KMS-11 (cell line): Measurements from ENCODE around the gene SPEG.

Experiments used
- H2AFZ ChIP-seq: fragments of 200-600 bp; sonication (generic); 2 replicates; pipeline ENCODE4 v1.6.1; 2016; ENCODE audit warnings: antibody characterized with exemption, mixed run types, low read depth
- H3K27ac ChIP-seq: fragments of 200-600 bp; sonication (generic); 2 replicates; pipeline ENCODE4 v1.6.1; 2016; ENCODE audit warnings: mild to moderate bottlenecking, mixed run types
- H3K27me3 ChIP-seq: fragments of 200-600 bp; sonication (generic); 2 replicates; pipeline ENCODE4 v1.6.1; 2017; ENCODE audit warnings: mild to moderate bottlenecking, low read depth, mixed run types, moderate library complexity; ENCODE audit not compliant: insufficient read depth
- H3K36me3 ChIP-seq: fragments of 200-600 bp; sonication (generic); 2 replicates; pipeline ENCODE4 v1.6.1; 2017; ENCODE audit warnings: mild to moderate bottlenecking, mixed run types; ENCODE audit not compliant: insufficient read depth
- H3K4me1 ChIP-seq: fragments of 200-600 bp; sonication (generic); 2 replicates; pipeline ENCODE4 v1.6.1; 2016; ENCODE audit warnings: mild to moderate bottlenecking, low read depth, mixed run types; ENCODE audit not compliant: poor library complexity, severe bottlenecking
- H3K4me2 ChIP-seq: fragments of 200-600 bp; sonication (generic); 2 replicates; pipeline ENCODE4 v1.7.0; 2016; ENCODE audit warnings: mild to moderate bottlenecking, mixed run types
- H3K4me3 ChIP-seq: fragments of 200-600 bp; sonication (generic); IDR thresholded peaks from 2 replicates; pipeline ENCODE4 v1.6.1; 2017; ENCODE audit warnings: low read depth, low read length, mixed read lengths; ENCODE audit not compliant: insufficient read depth
- H3K79me2 ChIP-seq: fragments of 200-600 bp; sonication (generic); 2 replicates; pipeline ENCODE4 v1.6.1; 2016; ENCODE audit warnings: low read depth, mixed run types; ENCODE audit not compliant: insufficient read depth
- H3K9ac ChIP-seq: fragments of 200-600 bp; sonication (generic); 2 replicates; pipeline ENCODE4 v1.6.1; 2016; ENCODE audit warnings: mild to moderate bottlenecking, mixed run types
- H4K20me1 ChIP-seq: fragments of 200-600 bp; sonication (generic); 2 replicates; pipeline ENCODE4 v1.6.1; 2016; ENCODE audit warnings: mild to moderate bottlenecking, mixed run types; ENCODE audit not compliant: insufficient read depth
- CTCF ChIP-seq: fragments of 200-600 bp; sonication (generic); conservative IDR thresholded peaks from 2 replicates; pipeline ENCODE4 v1.6.1; 2017; ENCODE audit warnings: low read depth, mild to moderate bottlenecking, antibody characterized with exemption, low read length, moderate library complexity, mixed read lengths

The SPEG gene

DNA sequence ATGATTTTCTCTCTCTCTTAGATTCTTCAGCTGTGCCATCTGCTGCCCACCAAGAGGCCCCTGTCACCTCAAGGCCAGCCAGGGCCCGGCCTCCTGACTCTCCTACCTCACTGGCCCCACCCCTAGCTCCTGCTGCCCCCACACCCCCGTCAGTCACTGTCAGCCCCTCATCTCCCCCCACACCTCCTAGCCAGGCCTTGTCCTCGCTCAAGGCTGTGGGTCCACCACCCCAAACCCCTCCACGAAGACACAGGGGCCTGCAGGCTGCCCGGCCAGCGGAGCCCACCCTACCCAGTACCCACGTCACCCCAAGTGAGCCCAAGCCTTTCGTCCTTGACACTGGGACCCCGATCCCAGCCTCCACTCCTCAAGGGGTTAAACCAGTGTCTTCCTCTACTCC is 54.7 kb downstream of the SPEG start:
- H3K4me2 ChIP-seq = no peak overlapping the region
- peaks cover 91% of the 10 kb centered on the region for H3K27me3 ChIP-seq
- H3K4me3 ChIP-seq = no peak overlapping the region
- no peaks in the 10 kb centered on the region for H3K4me1 ChIP-seq
- no peaks in the 10 kb centered on the region for H3K79me2 ChIP-seq
- no peak overlapping the region for H2AFZ ChIP-seq
- no peak for TF ChIP-seq CTCF
- H3K9ac ChIP-seq = no peak overlapping the region
- H3K27ac ChIP-seq = no peak overlapping the region
- H3K36me3 ChIP-seq = no peaks in the 10 kb centered on the region
- no peaks in the 10 kb centered on the region for H4K20me1 ChIP-seq

GRCh38 chr2:219490186-219490585 is 55.5 kb downstream of the SPEG start:
- no peaks in the 10 kb centered on the region for H3K79me2 ChIP-seq
- H3K4me2 ChIP-seq = no peak overlapping the region
- no peak overlapping the region for H3K27ac ChIP-seq
- H3K4me3 ChIP-seq = no peak overlapping the region
- no peaks in the 10 kb centered on the region for H4K20me1 ChIP-seq
- H3K27me3 ChIP-seq = peaks cover 92% of the 10 kb centered on the region
- H3K36me3 ChIP-seq = no peaks in the 10 kb centered on the region
- no peak for TF ChIP-seq CTCF
- H3K9ac ChIP-seq = no peak overlapping the region
- no peak overlapping the region for H2AFZ ChIP-seq
- H3K4me1 ChIP-seq = no peaks in the 10 kb centered on the region

DNA sequence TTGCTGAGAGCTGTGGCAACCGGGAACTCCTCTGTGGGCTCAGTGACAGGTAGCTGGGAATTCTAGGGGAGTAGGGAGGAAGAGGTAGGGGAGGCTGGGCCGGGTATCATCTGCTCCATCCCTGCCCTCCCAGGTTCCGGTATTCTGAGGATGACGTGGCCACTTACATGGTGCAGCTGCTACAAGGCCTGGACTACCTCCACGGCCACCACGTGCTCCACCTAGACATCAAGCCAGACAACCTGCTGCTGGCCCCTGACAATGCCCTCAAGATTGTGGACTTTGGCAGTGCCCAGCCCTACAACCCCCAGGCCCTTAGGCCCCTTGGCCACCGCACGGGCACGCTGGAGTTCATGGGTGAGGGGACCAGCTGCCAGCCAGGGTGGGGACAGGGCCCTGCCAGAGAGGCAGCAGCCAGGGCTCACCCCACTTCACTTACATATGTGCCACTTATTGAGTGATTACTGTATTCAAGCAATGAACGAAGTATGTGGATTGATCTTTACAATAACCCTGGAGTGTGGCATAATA is 56.0 kb downstream of the SPEG start:
- Histone ChIP-seq H3K79me2 (no peaks in the 10 kb centered on the region), H3K4me3 (no peak overlapping the region), H3K36me3 (no peaks in the 10 kb centered on the region), H4K20me1 (no peaks in the 10 kb centered on the region), H3K27me3 (peaks cover 89% of the 10 kb centered on the region), H3K4me1 (peaks cover 4% of the 10 kb centered on the region), H2AFZ (no peak overlapping the region), H3K4me2 (no peak overlapping the region), H3K27ac (no peak overlapping the region), H3K9ac (no peak overlapping the region)
- no peak for TF ChIP-seq CTCF

- TF ChIP-seq CTCF = no peak
- Histone ChIP-seq H3K4me1 (peaks cover 6% of the 10 kb centered on the region), H3K79me2 (no peaks in the 10 kb centered on the region), H3K9ac (no peak overlapping the region), H3K4me3 (no peak overlapping the region), H3K36me3 (no peaks in the 10 kb centered on the region), H3K27ac (no peak overlapping the region), H2AFZ (no peak overlapping the region), H4K20me1 (no peaks in the 10 kb centered on the region), H3K4me2 (no peak overlapping the region), H3K27me3 (peaks cover 81% of the 10 kb centered on the region)
Measured at GRCh38 chr2:219491278-219491963, 56.8 kb downstream of the SPEG start.
